Left ventricle myocardium inferior (tissue), 1 donor: ENCODE results near the gene GRID1. TPM values are rescaled to one million over a fixed set of nuclear protein-coding genes. Genes with fewer than 3 reads are reported as not detected.

Experiments
- DNase-seq: peaks from one replicate; pipeline ENCODE4 v3.0.0-alpha.2; 2020
- H3K27ac ChIP-seq: fragments of 200-600 bp; replicated peaks from 2 replicates; pipeline ENCODE4 v1.8.0; 2021
- H3K27me3 ChIP-seq: fragments of 200-600 bp; 2 replicates; pipeline ENCODE4 v1.8.0; 2021; ENCODE audit warnings: low read depth
- H3K36me3 ChIP-seq: fragments of 200-600 bp; 2 replicates; pipeline ENCODE4 v1.8.0; 2021
- H3K4me1 ChIP-seq: fragments of 200-600 bp; 2 replicates; pipeline ENCODE4 v1.8.0; 2021
- H3K4me3 ChIP-seq: fragments of 200-600 bp; 2 replicates; pipeline ENCODE4 v1.8.0; 2021; ENCODE audit warnings: mild to moderate bottlenecking, moderate library complexity
- H3K9me3 ChIP-seq: fragments of 200-600 bp; replicated peaks from 2 replicates; pipeline ENCODE4 v1.8.0; 2021
- intact Hi-C: fragments of 100-400 bp; cut with micrococcal nuclease; formaldehyde crosslinking; loops from one replicate; pipeline ENCODE4 v1.11.0; 2022
- total RNA-seq: library from RNA; stranded (reverse); fragmentation: NEBNext Ultra II Directional; extraction: Animal tissue kit (Norgen Biotek cat#: 25700); gene quantifications from one replicate; pipeline ENCODE4 v1.2.1, GENCODE V29; 2021
- TF ChIP-seq, protein P1 (sequence below): fragments of 200-600 bp; IDR thresholded peaks from 2 replicates; pipeline ENCODE4 v1.8.0; 2021; ENCODE audit warnings: antibody characterized with exemption, mild to moderate bottlenecking, borderline replicate concordance
- donor health status: DM: no; HTN: yes; CAD: no; lungs with severe emphysema.

Gene GRID1
- total RNA-seq, 1 donor from 2014 or later = 1.6 TPM

DNA sequence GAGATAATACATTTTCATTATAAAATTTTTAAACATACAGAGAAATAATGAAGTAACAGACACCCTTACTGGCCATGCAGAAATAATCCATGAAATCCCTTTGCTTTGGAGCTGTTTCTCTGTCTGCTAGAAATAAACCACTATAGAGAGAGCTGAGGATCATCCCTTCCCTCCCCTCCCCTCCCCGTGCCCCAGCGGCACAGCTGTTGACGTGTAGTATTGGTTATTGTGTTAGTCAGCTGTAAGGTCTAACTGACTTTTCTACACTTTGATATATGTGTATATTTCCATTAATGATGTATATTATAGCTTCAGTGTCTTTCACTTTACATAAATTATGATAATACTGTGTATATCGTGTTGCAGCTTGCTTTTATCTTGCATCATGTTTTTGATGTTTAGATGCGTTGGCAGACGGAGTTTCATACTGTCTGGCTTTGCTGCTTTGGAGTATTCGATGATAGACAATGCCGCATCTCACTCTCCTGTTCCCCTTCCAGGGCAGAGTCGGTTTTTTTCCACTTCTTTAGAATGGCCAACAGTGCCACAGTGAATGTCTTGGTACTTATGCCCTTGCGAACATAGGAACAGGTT, 27.4 kb upstream of the GRID1 start:
- intact Hi-C loops = no loop called here
- DNase-seq = no peak
- Histone ChIP-seq H3K4me1 (peaks cover 8% of the 10 kb centered on the region), H3K9me3 (no peaks in the 10 kb centered on the region), H3K36me3 (no peaks in the 10 kb centered on the region), H3K27ac (no peak overlapping the region), H3K27me3 (peaks cover 56% of the 10 kb centered on the region), H3K4me3 (no peak overlapping the region)
- TF ChIP-seq, protein P1, sequence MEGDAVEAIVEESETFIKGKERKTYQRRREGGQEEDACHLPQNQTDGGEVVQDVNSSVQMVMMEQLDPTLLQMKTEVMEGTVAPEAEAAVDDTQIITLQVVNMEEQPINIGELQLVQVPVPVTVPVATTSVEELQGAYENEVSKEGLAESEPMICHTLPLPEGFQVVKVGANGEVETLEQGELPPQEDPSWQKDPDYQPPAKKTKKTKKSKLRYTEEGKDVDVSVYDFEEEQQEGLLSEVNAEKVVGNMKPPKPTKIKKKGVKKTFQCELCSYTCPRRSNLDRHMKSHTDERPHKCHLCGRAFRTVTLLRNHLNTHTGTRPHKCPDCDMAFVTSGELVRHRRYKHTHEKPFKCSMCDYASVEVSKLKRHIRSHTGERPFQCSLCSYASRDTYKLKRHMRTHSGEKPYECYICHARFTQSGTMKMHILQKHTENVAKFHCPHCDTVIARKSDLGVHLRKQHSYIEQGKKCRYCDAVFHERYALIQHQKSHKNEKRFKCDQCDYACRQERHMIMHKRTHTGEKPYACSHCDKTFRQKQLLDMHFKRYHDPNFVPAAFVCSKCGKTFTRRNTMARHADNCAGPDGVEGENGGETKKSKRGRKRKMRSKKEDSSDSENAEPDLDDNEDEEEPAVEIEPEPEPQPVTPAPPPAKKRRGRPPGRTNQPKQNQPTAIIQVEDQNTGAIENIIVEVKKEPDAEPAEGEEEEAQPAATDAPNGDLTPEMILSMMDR = no peak

DNA sequence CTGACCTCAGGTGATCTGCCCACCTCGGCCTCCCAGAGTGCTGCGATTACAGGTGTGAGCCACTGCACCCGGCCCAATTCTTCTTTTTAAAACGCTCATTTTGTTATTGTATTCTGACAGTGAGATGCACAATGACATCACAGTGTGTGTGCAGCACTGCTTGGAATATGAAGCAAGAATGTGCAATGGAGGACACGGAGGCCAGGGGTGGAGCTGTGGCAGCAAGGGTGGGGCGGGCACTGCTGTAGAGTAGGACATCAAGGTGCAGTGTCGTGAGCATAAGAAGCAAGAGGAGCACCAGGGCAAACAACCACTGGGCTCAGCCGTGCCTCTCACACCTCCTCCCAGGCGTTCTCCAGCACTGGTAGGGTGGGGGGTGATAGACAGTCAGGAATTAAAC, 26.8 kb upstream of the GRID1 start:
- H3K4me1 ChIP-seq = peaks cover 8% of the 10 kb centered on the region
- no peaks in the 10 kb centered on the region for H3K9me3 ChIP-seq
- H3K36me3 ChIP-seq = no peaks in the 10 kb centered on the region
- intact Hi-C loops = no loop called here
- TF ChIP-seq, protein P1 = no peak
- no peak for DNase-seq
- no peak overlapping the region for H3K27ac ChIP-seq
- no peak overlapping the region for H3K4me3 ChIP-seq
- H3K27me3 ChIP-seq = peaks cover 59% of the 10 kb centered on the region

DNA sequence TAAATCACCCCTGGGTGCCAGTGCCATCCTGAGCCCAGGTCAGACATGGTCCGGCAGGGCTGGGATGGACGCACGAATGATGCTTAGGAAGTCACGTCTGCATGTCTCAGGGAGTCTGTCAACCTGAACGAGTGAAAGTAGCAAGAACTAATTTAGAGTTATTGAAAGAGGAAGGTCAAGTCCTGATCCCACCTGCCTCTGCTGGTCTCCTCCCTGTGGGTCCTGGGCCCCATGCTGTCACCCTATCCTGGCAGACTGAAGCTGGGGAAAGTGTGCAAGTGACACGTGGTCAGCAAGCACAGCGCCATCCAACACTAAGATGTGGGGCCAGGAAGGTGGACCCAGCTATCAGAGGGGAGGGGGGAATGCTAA, 26.1 kb upstream of the GRID1 start:
- Histone ChIP-seq H3K9me3 (no peaks in the 10 kb centered on the region), H3K27me3 (peaks cover 66% of the 10 kb centered on the region), H3K27ac (no peak overlapping the region), H3K4me1 (peaks cover 8% of the 10 kb centered on the region), H3K36me3 (no peaks in the 10 kb centered on the region), H3K4me3 (no peak overlapping the region)
- TF ChIP-seq, protein P1 = no peak
- DNase-seq = no peak
- intact Hi-C loops = no loop called here

DNA sequence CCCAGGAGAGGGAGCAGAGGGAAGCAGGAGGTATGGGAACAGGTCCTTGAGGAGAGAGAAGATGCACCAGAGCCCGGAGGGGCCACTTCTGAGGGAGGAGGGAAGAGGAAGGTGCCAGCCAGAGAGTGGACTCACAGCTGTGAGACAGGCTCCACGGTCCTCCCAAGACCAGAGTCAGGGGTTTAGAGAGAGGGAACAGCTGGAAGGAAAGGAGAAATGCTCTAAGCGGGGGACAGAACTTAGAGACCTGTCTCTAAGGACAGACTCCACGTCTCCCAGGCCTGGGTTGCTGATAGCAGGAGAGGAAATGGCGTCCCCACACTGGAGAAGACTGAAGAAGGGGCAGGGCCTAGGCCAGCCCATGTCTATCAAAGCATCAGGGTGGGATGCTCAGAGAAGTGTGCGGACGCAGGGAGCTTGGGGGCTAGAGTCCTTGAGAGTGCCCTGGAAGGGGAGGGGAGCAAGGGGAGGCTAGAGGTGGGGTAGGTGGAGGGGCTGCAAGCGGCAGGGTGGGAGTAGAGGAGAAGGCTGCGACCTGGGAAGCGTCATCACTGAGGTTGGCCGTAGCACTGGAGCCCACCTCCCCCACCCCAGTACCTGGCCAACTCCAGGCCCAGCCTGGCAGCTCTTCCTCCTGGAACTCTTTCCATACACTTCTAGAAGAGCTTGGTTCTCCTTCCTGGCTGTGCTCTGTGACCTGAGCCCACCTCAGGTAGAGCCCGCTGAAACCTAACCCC, 25.6 kb upstream of the GRID1 start:
- no peaks in the 10 kb centered on the region for H3K9me3 ChIP-seq
- no peak overlapping the region for H3K27ac ChIP-seq
- H3K4me3 ChIP-seq = no peak overlapping the region
- intact Hi-C loops = no loop called here
- H3K36me3 ChIP-seq = no peaks in the 10 kb centered on the region
- TF ChIP-seq, protein P1 = no peak
- H3K4me1 ChIP-seq = peaks cover 8% of the 10 kb centered on the region
- H3K27me3 ChIP-seq = peaks cover 69% of the 10 kb centered on the region
- no peak for DNase-seq

DNA sequence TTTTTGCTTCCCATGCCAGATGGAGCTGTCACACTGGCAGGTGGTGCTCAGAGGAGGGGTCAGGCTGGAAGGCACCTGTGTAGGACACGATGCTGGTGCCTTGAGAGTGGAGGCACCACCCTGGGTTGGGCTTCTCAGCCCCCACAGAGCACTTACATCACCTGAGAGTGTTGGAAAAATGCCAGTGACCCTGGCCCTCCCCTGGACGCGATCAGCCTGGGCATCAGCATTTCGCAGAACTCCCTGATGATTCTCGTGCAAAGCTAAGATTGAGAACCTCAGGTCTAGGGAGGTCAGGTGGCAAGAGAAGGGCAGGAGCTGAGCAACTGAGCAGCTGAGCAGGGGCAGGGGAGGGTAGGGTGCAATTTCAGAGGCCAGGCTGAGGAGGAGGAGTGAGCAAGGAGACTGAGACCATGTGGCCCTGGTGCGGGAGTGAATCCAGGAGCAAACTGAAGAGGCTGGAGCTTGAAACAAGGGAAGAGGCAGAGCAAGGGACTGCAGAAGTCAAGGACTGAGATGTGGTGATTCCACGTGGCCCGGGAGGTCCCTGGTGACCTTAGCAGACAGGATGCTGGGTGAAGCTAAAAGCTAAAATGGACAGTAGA, 24.7 kb upstream of the GRID1 start:
- intact Hi-C loops = no loop called here
- Histone ChIP-seq H3K27me3 (peaks cover 76% of the 10 kb centered on the region), H3K27ac (no peak overlapping the region), H3K9me3 (no peaks in the 10 kb centered on the region), H3K4me3 (no peak overlapping the region), H3K4me1 (peaks cover 8% of the 10 kb centered on the region), H3K36me3 (no peaks in the 10 kb centered on the region)
- TF ChIP-seq, protein P1 = no peak
- no peak for DNase-seq
